Pancreas (tissue), 10 donors: ENCODE measurements around the gene CLIP1. TPM values are rescaled to one million over a fixed set of nuclear protein-coding genes. Genes with fewer than 3 reads are reported as not detected.

Experiments
- ATAC-seq, 4 donors: fragments of 200-7000 bp; cut with Tn5 transposase; one replicate each; pipeline versions ENCODE4 v1.8.0 to v1.9.1; 2020; ENCODE audit warnings: mild to moderate bottlenecking in 4 of 4, moderate library complexity in 4 of 4
- DNase-seq, 6 donors: peaks; one replicate each; pipeline ENCODE4 v3.0.0-alpha.2; 2020
- FAIRE-seq: peaks from 2 replicates; lab custom pipeline; 2012; peaks lifted over from hg19 to GRCh38; lab: Jason Lieb, UNC
- H3K27ac ChIP-seq, 4 donors: fragments of 200-600 bp; sonication (generic); 1 replicate in 3 of 4; 2 replicates in 1 of 4; pipeline versions ENCODE4 v1.5.0 to v1.8.0; 2020
- H3K27me3 ChIP-seq, 4 donors: fragments of 200-600 bp; one replicate each; pipeline ENCODE4 v1.8.0; 2021
- H3K36me3 ChIP-seq, 3 donors: fragments of 200-600 bp; sonication (generic) in 1 of 3; one replicate each; pipeline versions ENCODE4 v1.5.0 to v1.8.0; 2020 to 2021
- H3K4me1 ChIP-seq, 3 donors: fragments of 200-600 bp; one replicate each; pipeline ENCODE4 v1.8.0; 2021
- H3K4me3 ChIP-seq, 4 donors: fragments of 200-600 bp; sonication (generic) in 2 of 4; one replicate each; pipeline versions ENCODE4 v1.5.0 to v1.8.0; 2020 to 2021
- H3K9me3 ChIP-seq, 4 donors: fragments of 200-600 bp; one replicate each; pipeline ENCODE4 v1.8.0; 2021
- WGBS, 2 donors: extraction: QIAGEN DNeasy Blood & Tissue Kit; methylation state at CpG; one replicate each; pipeline ENCODE4 v1.1.7; 2013; 5-methylcytosine and 5-hydroxymethylcytosine counted together
- intact Hi-C, 3 donors: fragments of 100-400 bp; cut with DNase I; formaldehyde crosslinking; loops; one replicate each; pipeline versions ENCODE4 v1.11.1 to v1.14.2; 2022
- polyA plus RNA-seq, 2 donors: library from polyadenylated mRNA; stranded (reverse); fragments of 200-250 nt; gene quantifications; one replicate each; pipeline ENCODE4 v1.2.3, GENCODE V29; 2013
- total RNA-seq, 6 donors: library from RNA; stranded (reverse); fragmentation: NEBNext Ultra II Directional in 4 of 6; extraction: Animal tissue kit (Norgen Biotek cat#: 25700) in 4 of 6; gene quantifications; one replicate each; pipeline versions ENCODE4 v1.2.1 to v1.2.4, GENCODE V29; 2021 to 2023
- TF ChIP-seq, protein P1 (sequence below), 4 donors: fragments of 200-600 bp; sonication (generic) in 3 of 4; IDR thresholded peaks; one replicate each; pipeline versions ENCODE4 v1.5.0 to v1.8.0; 2021; ENCODE audit warnings: antibody characterized with exemption in 4 of 4
- donor health status: healthy with polysubstance abuse.
- donor health status: DM: no; HTN: no; CAD: no; lungs with moderate emphysema.
- donor health status: DM: no; HTN: no; CAD: no.
- donor health status: control.
- donor health status: control.
- donor health status: Bipolar disorder and iron deficiency.
- donor health status: DM: yes; HTN: yes; CAD: no.
- donor health status: DM: no; HTN: no; CAD: no.
- donor health status: DM: no; HTN: no; CAD: no.
- donor health status: DM: yes; HTN: yes; CAD: no.

Gene CLIP1
- total and polyA plus RNA-seq, 8 donors = 17.1 to 43.9 (median 30.7) TPM

DNA sequence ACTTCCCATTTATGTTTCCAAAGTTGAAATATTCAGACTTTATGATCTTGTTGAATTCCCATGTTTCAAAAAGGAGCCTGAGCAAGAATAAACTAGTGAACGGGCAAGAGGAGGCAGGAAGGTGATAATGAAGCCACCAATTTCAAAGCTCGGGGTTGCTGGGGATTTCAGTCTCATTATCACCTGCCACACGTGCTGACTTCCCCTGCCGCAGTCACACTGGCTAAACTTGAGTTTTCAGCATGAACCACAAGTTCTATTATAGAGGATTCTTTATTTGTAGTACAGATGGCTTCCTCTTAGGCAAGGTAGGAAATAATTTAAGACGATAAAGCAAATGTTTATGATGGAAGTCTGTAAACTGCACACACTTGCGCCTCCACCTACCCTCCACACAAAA, 178.5 kb downstream of the CLIP1 start:
- Histone ChIP-seq H3K4me1 (no peaks in the 10 kb centered on the region), H3K27me3 (no peaks in the 10 kb centered on the region), H3K36me3 (peaks cover 0 to 5% (median 0%) of the 10 kb centered on the region in 3 donors), H3K9me3 (no peaks in the 10 kb centered on the region), H3K27ac (no peak overlapping the region), H3K4me3 (no peak overlapping the region)
- DNase-seq = no peak
- FAIRE-seq = no peak
- ATAC-seq = no peak
- intact Hi-C loops = no loop called here
- WGBS, 2 donors = 81 to 85% methylated on average over 6 of the region's 6 CpGs
- TF ChIP-seq, protein P1, sequence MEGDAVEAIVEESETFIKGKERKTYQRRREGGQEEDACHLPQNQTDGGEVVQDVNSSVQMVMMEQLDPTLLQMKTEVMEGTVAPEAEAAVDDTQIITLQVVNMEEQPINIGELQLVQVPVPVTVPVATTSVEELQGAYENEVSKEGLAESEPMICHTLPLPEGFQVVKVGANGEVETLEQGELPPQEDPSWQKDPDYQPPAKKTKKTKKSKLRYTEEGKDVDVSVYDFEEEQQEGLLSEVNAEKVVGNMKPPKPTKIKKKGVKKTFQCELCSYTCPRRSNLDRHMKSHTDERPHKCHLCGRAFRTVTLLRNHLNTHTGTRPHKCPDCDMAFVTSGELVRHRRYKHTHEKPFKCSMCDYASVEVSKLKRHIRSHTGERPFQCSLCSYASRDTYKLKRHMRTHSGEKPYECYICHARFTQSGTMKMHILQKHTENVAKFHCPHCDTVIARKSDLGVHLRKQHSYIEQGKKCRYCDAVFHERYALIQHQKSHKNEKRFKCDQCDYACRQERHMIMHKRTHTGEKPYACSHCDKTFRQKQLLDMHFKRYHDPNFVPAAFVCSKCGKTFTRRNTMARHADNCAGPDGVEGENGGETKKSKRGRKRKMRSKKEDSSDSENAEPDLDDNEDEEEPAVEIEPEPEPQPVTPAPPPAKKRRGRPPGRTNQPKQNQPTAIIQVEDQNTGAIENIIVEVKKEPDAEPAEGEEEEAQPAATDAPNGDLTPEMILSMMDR (IDR thresholded peaks at IDR 0.05) = no peak

DNA sequence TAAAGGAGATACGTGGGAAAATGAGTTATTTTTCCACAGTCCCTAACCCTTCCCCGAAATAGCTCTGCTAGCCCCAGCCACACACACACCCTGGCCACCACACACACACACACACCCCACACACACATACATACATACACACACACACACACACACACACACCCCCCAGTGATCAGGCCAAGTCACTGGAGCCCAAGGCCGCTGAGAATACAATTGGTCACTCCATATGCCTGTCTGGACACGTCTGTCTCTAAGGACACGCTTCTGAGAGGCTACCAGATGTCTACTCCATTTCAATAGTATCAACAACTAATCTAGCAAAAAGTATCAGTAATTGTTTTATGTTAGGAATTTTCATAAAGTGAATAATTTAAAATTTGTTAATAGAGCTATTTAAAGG, 183.6 kb downstream of the CLIP1 start:
- no peak overlapping the region for H3K27ac ChIP-seq
- H3K4me3 ChIP-seq = no peak overlapping the region
- TF ChIP-seq, protein P1 (IDR thresholded peaks at IDR 0.05) = no peak
- DNase-seq = no peak
- peaks cover 0 to 13% (median 0%) of the 10 kb centered on the region in 3 donors for H3K36me3 ChIP-seq
- FAIRE-seq = no peak
- no peaks in the 10 kb centered on the region for H3K9me3 ChIP-seq
- 91 to 93% methylated on average over 5 of the region's 5 CpGs for WGBS, 2 donors
- no peaks in the 10 kb centered on the region for H3K4me1 ChIP-seq
- intact Hi-C loops = no loop called here
- ATAC-seq = no peak
- no peaks in the 10 kb centered on the region for H3K27me3 ChIP-seq

DNA sequence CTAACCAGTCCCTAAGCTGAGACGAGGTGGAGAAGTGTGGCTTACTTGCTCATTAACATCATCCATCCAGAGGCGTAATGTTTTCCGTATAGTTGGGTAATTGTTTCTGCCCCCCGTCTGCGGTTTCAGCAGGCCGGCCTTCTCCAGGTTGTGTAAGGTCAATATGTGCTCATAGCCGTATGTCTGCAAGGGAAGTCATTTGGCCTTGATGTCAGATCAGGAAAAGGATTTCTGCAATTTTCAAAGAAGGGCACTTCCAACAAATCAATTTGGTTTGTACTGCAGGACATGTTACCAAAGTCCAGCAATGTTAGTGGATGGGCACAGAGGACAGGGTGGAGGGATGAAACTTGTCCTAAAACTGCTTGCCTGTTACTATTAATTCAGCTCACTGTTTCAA, 186.7 kb downstream of the CLIP1 start:
- Histone ChIP-seq H3K4me1 (no peaks in the 10 kb centered on the region), H3K27me3 (no peaks in the 10 kb centered on the region), H3K27ac (no peak overlapping the region), H3K36me3 (peaks cover 0 to 16% (median 10%) of the 10 kb centered on the region in 3 donors), H3K9me3 (no peaks in the 10 kb centered on the region), H3K4me3 (no peak overlapping the region)
- intact Hi-C loops = no loop called here
- TF ChIP-seq, protein P1 (IDR thresholded peaks at IDR 0.05) = no peak
- WGBS, 2 donors = 81 to 82% methylated on average over 7 of the region's 7 CpGs
- no peak for ATAC-seq
- DNase-seq = no peak
- FAIRE-seq = no peak

DNA sequence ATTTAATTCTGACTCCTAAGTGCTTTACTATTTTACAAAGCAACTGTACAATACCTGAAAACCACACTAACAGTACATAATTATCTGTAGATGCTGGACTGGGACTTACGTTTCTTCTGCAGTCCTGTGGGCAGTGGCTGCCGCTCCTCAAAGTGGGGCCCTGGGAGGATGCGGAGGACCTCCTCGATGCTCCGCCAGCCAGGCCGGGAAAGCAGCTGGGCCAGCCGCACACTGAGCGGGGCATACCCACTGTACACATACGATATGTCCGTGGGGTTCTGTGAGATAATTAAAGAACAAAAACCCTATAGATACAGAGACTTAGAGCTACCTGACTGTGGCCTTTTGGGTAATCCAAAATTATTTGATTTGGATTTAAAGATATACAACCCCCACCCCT, 189.8 kb downstream of the CLIP1 start:
- TF ChIP-seq, protein P1 (IDR thresholded peaks at IDR 0.05) = no peak
- DNase-seq = no peak
- peaks cover 0 to 16% (median 10%) of the 10 kb centered on the region in 3 donors for H3K36me3 ChIP-seq

DNA sequence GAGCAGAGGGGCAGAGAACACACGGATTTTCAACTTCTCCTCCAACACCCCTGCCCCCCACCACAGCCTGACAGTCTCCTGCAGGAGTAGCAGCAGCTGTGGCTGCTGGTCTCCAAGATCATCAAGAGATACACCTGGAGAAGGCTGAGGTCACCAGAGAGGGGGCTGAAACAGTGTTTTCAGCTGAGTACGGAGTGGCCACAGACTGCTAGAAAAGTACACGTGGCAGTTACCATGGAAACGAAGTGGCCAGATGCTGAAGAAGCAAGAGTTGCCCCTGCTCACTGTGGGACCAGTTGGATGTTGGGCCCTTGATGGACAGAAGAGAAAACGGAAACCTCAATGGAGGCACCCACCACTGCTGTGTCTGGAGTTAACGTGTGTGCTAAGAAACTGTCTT, 191.7 kb downstream of the CLIP1 start:
- TF ChIP-seq, protein P1 (IDR thresholded peaks at IDR 0.05) = no peak
- ATAC-seq (no peak), FAIRE-seq (no peak), DNase-seq (no peak)
- Histone ChIP-seq H3K4me3 (no peak overlapping the region), H3K27ac (no peak overlapping the region), H3K27me3 (no peaks in the 10 kb centered on the region), H3K36me3 (peaks cover 0 to 15% (median 10%) of the 10 kb centered on the region in 3 donors), H3K9me3 (no peaks in the 10 kb centered on the region), H3K4me1 (peaks cover 0 to 6% (median 5%) of the 10 kb centered on the region in 3 donors)
- intact Hi-C loops = no loop called here
- 66 to 72% methylated on average over 6 of the region's 6 CpGs for WGBS, 2 donors

More for the DNA sequence above, 189.8 kb downstream of the CLIP1 start:
- H3K9me3 ChIP-seq = no peaks in the 10 kb centered on the region
- intact Hi-C loops = no loop called here
- no peaks in the 10 kb centered on the region for H3K4me1 ChIP-seq
- H3K4me3 ChIP-seq = no peak overlapping the region
- H3K27me3 ChIP-seq = no peaks in the 10 kb centered on the region
- 93% methylated on average over 10 of the region's 10 CpGs for WGBS, 2 donors
- FAIRE-seq (no peak), ATAC-seq (no peak)
- no peak overlapping the region for H3K27ac ChIP-seq
